ENCODE data around the gene HMG20B. TPM values are rescaled to one million over a fixed set of nuclear protein-coding genes. Genes with fewer than 3 reads are reported as not detected.
"Not testable (repeated sequence)": the region's sequence is repeated elsewhere in the genome, so short reads cannot be mapped to it uniquely, and the experiment has no call there.

Gene HMG20B
- total RNA-seq, 2 experiments from 2014 or later, result 37.1 to 41.6 TPM

GRCh38 chr19:3563709-3564524, 8.8 kb upstream of the HMG20B start:
- DNase-seq, result no peak
- no peaks in the 10 kb centered on the region for H3K4me1 Mint-ChIP-seq

GRCh38 chr19:3565139-3565538, 7.6 kb upstream of the HMG20B start:
- no peak overlapping the region for H3K27ac Mint-ChIP-seq
- H3K27me3 Mint-ChIP-seq, result no peaks in the 10 kb centered on the region
- H3K4me3 Mint-ChIP-seq, result no peak overlapping the region
- no peaks in the 10 kb centered on the region for H3K9me3 Mint-ChIP-seq
- DNase-seq, result no peak
- no peaks in the 10 kb centered on the region for H3K36me3 Mint-ChIP-seq
- H3K4me1 Mint-ChIP-seq, result no peaks in the 10 kb centered on the region

More at GRCh38 chr19:3563709-3564524, 8.8 kb upstream of the HMG20B start:
- H3K4me3 Mint-ChIP-seq, result no peak overlapping the region
- H3K9me3 Mint-ChIP-seq, result no peaks in the 10 kb centered on the region
- no peak overlapping the region for H3K27ac Mint-ChIP-seq
- no peaks in the 10 kb centered on the region for H3K36me3 Mint-ChIP-seq
- H3K27me3 Mint-ChIP-seq, result no peaks in the 10 kb centered on the region

DNA sequence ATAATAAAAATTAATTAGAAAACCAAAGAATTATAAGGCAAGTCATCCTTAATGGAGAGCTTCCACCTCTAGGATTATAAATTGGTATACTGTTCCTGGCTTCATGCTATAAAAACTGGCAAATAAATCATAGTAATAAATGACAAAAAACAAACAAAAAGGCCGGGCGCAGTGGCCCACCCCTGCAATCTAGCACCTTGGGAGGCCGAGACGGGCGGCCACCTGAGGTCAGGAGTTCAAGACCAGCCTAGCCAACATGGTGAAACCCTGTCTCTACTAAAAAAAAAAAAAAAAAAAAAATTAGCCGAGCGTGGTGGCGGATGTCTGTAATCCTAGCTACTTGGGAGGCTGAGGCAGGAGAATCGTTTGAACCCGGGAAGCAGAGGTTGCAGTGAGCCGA, 2.7 kb upstream of the HMG20B start:
- not testable (repeated sequence) for H3K4me1 Mint-ChIP-seq, H3K27me3 Mint-ChIP-seq, H3K27ac Mint-ChIP-seq, H3K4me3 Mint-ChIP-seq, H3K36me3 Mint-ChIP-seq, DNase-seq, H3K9me3 Mint-ChIP-seq

- Mint-ChIP-seq H3K9me3 (no peaks in the 10 kb centered on the region), H3K4me3 (no peak overlapping the region), H3K27me3 (no peaks in the 10 kb centered on the region), H3K36me3 (peaks cover 11% of the 10 kb centered on the region), H3K4me1 (peaks cover 7% of the 10 kb centered on the region), H3K27ac (no peak overlapping the region)
- no peak for DNase-seq
Observed at GRCh38 chr19:3570606-3571011, 2.1 kb upstream of the HMG20B start.

DNA sequence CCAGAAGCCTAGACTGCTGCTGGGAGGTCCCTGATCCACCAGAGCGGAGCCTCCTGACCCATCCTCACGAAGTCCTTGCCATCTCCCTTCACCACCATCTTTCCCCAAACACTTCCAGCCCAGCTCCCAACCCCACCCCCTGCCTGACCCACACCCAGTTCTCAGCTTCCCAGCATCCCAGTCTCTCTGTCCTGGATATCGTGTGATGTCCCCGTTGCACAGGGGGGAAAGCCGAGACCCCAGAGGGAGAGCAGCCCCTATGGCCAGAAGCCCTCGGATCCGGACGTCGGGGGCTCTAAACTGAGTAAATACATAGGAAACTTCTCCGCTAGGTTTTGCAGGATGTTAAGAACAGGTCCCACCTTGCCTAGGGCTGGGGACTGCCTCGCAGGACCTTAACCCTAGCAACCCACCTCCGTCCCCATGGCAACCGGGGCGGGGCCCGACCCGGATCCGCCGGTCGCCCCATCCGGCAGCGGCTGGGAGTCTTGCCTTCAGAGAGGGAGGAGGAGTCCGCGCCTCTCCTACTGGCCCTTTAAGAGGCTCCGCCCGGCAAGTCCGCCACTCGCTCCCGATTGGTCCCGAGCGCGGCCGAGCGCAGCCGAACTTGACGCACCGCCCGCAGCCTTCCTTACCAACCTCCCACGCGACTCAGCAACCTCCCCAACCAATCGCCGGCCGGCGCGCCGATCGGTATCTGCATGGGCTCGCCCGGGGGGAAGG, 451 bp upstream of the HMG20B start:
- no peaks in the 10 kb centered on the region for H3K27me3 Mint-ChIP-seq
- H3K27ac Mint-ChIP-seq, result peak overlapping the region; percentile 11
- DNase-seq, result peak; percentile 100
- no peaks in the 10 kb centered on the region for H3K9me3 Mint-ChIP-seq
- peaks cover 7% of the 10 kb centered on the region for H3K4me1 Mint-ChIP-seq
- H3K36me3 Mint-ChIP-seq, result peaks cover 11% of the 10 kb centered on the region
- peak overlapping the region; percentile 71 for H3K4me3 Mint-ChIP-seq

GRCh38 chr19:3573162-3573857, 566 bp downstream of the HMG20B start:
- Mint-ChIP-seq H3K4me1 (peaks cover 7% of the 10 kb centered on the region), H3K4me3 (peak overlapping the region; percentile 78), H3K36me3 (peaks cover 11% of the 10 kb centered on the region), H3K27ac (peak overlapping the region; percentile 54), H3K27me3 (no peaks in the 10 kb centered on the region), H3K9me3 (no peaks in the 10 kb centered on the region)
- no peak for DNase-seq

- H3K27me3 Mint-ChIP-seq, result no peaks in the 10 kb centered on the region
- peak; percentile 92 for DNase-seq
- H3K4me3 Mint-ChIP-seq, result peak overlapping the region; percentile 78
- H3K4me1 Mint-ChIP-seq, result peaks cover 7% of the 10 kb centered on the region
- H3K36me3 Mint-ChIP-seq, result peaks cover 11% of the 10 kb centered on the region
- H3K27ac Mint-ChIP-seq, result no peak overlapping the region
- no peaks in the 10 kb centered on the region for H3K9me3 Mint-ChIP-seq
Observed at GRCh38 chr19:3573858-3574637, 1.3 kb downstream of the HMG20B start.

DNA sequence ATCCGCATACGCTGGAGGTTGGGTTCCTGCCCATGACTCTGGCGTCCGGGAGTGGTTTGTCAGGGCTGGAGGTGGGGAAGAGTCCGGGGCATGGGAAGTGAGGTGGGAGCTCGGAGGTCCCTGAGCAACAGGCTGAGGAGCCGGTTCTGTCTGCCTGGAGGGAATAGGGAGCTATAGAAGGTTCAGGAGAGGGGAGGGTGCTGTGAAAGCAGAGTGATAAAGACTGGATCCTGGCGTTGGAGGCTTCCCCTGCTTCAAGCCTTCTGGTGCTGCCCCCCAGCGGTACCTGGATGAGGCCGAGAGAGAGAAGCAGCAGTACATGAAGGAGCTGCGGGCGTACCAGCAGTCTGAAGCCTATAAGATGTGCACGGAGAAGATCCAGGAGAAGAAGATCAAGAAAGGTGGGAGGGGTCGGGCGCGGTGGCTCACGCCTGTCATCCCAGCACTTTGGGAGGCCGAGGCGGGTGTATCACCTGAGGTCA, 2.6 kb downstream of the HMG20B start:
- Mint-ChIP-seq H3K4me3 (no peak overlapping the region), H3K9me3 (no peaks in the 10 kb centered on the region), H3K27me3 (no peaks in the 10 kb centered on the region), H3K4me1 (peaks cover 7% of the 10 kb centered on the region), H3K27ac (no peak overlapping the region), H3K36me3 (peaks cover 11% of the 10 kb centered on the region)
- DNase-seq, result no peak

GRCh38 chr19:3575949-3576673, 3.4 kb downstream of the HMG20B start:
- H3K36me3 Mint-ChIP-seq, result peaks cover 11% of the 10 kb centered on the region
- no peaks in the 10 kb centered on the region for H3K27me3 Mint-ChIP-seq
- H3K27ac Mint-ChIP-seq, result no peak overlapping the region
- H3K4me1 Mint-ChIP-seq, result peaks cover 7% of the 10 kb centered on the region
- no peak overlapping the region for H3K4me3 Mint-ChIP-seq
- DNase-seq, result no peak
- no peaks in the 10 kb centered on the region for H3K9me3 Mint-ChIP-seq

- H3K27me3 Mint-ChIP-seq, result no peaks in the 10 kb centered on the region
- H3K4me1 Mint-ChIP-seq, result peaks cover 7% of the 10 kb centered on the region
- no peak for DNase-seq
- no peak overlapping the region for H3K4me3 Mint-ChIP-seq
- H3K27ac Mint-ChIP-seq, result no peak overlapping the region
- peaks cover 11% of the 10 kb centered on the region for H3K36me3 Mint-ChIP-seq
- no peaks in the 10 kb centered on the region for H3K9me3 Mint-ChIP-seq
Observed at GRCh38 chr19:3576696-3577443, 4.1 kb downstream of the HMG20B start.

GRCh38 chr19:3577723-3578344, 5.1 kb downstream of the HMG20B start:
- Mint-ChIP-seq H3K4me3 (no peak overlapping the region), H3K4me1 (peaks cover 4% of the 10 kb centered on the region), H3K27me3 (no peaks in the 10 kb centered on the region), H3K27ac (no peak overlapping the region), H3K36me3 (peaks cover 11% of the 10 kb centered on the region), H3K9me3 (no peaks in the 10 kb centered on the region)
- DNase-seq, result no peak

DNA sequence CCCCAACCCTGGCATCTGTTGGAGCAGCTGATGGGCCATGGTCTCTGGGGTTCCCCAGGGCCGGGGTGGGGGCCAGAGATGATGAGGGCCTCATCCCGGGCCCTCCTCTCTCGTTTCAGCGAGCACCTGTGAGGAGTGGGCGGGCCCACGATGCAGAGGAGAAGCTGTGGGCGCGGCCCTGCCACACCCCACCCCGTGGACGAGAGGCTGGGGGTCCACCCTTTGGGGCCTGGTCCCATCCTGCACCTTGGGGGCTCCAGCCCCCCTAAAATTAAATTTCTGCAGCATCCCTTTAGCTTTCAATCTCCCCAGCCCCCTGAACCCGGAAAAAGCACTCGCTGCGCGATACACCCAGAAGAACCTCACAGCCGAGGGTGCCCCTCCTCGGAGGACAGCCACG, 5.6 kb downstream of the HMG20B start:
- H3K36me3 Mint-ChIP-seq, result peaks cover 11% of the 10 kb centered on the region
- H3K4me1 Mint-ChIP-seq, result peaks cover 4% of the 10 kb centered on the region
- H3K27me3 Mint-ChIP-seq, result no peaks in the 10 kb centered on the region
- H3K9me3 Mint-ChIP-seq, result no peaks in the 10 kb centered on the region
- no peak overlapping the region for H3K27ac Mint-ChIP-seq
- no peak for DNase-seq
- H3K4me3 Mint-ChIP-seq, result no peak overlapping the region
